OCI-LY1 (cell line): ENCODE measurements around the gene SHISA5.
"Not testable (repeated sequence)": the region's sequence is repeated elsewhere in the genome, so short reads cannot be mapped to it uniquely, and the experiment has no call there.

Experiments used
- H2AFZ ChIP-seq: fragments of 200-600 bp; sonication (generic), shearing (Covaris generic); 2 replicates; pipeline ENCODE4 v1.6.0; 2014; ENCODE audit warnings: antibody characterized with exemption, mild to moderate bottlenecking, low read length
- H3F3A ChIP-seq: fragments of 200-600 bp; sonication (generic), shearing (Covaris generic); 2 replicates; pipeline ENCODE4 v1.6.0; 2014; ENCODE audit warnings: mild to moderate bottlenecking, antibody characterized with exemption, low read length, moderate library complexity; ENCODE audit not compliant: insufficient read depth
- H3K27ac ChIP-seq: fragments of 200-600 bp; sonication (generic); 2 replicates; pipeline ENCODE4 v1.5.1; 2014; ENCODE audit warnings: low read length, mixed run types, mild to moderate bottlenecking, low read depth; ENCODE audit not compliant: poor library complexity, severe bottlenecking
- H3K27me3 ChIP-seq: fragments of 200-600 bp; sonication (generic); 2 replicates; pipeline ENCODE4 v1.6.0; 2014; ENCODE audit warnings: antibody characterized with exemption, mild to moderate bottlenecking, low read length, moderate library complexity; ENCODE audit not compliant: insufficient read depth
- H3K36me3 ChIP-seq: fragments of 200-600 bp; sonication (generic); 2 replicates; pipeline ENCODE4 v1.6.1; 2014; ENCODE audit warnings: mild to moderate bottlenecking, antibody characterized with exemption, low read length, moderate library complexity, mixed read lengths; ENCODE audit not compliant: insufficient read depth
- H3K4me1 ChIP-seq: fragments of 200-600 bp; sonication (generic); 2 replicates; pipeline ENCODE4 v1.5.1; 2014; ENCODE audit warnings: mild to moderate bottlenecking, low read length, moderate library complexity; ENCODE audit not compliant: insufficient read depth, severe bottlenecking
- H3K4me2 ChIP-seq: fragments of 200-600 bp; sonication (generic), shearing (Covaris generic); 2 replicates; pipeline ENCODE4 v1.6.1; 2014; ENCODE audit warnings: low read length
- H3K4me3 ChIP-seq: fragments of 200-600 bp; sonication (generic); 2 replicates; pipeline ENCODE4 v1.5.1; 2014; ENCODE audit warnings: low read length, low read depth, mild to moderate bottlenecking, mixed read lengths; ENCODE audit not compliant: poor library complexity, severe bottlenecking
- H3K79me2 ChIP-seq: fragments of 200-600 bp; shearing (Covaris generic); 2 replicates; pipeline ENCODE4 v1.6.1; 2016; ENCODE audit warnings: mixed run types, low read length, mixed read lengths; ENCODE audit not compliant: insufficient read depth
- H3K9ac ChIP-seq: fragments of 200-600 bp; sonication (generic), shearing (Covaris generic); 2 replicates; pipeline ENCODE4 v1.6.1; 2014; ENCODE audit warnings: mild to moderate bottlenecking, low read length, mixed read lengths
- H3K9me2 ChIP-seq: fragments of 200-600 bp; sonication (generic), shearing (Covaris generic); 2 replicates; pipeline ENCODE4 v1.6.1; 2014; ENCODE audit warnings: low read depth, mild to moderate bottlenecking, low read length, mixed read lengths
- H3K9me3 ChIP-seq: fragments of 200-600 bp; shearing (Covaris generic); 2 replicates; pipeline ENCODE4 v1.6.1; 2014; ENCODE audit warnings: low read length, mixed read lengths
- H4K20me1 ChIP-seq: fragments of 200-600 bp; sonication (generic), shearing (Covaris generic); 2 replicates; pipeline ENCODE4 v1.6.0; 2016; ENCODE audit warnings: mild to moderate bottlenecking, low read length; ENCODE audit not compliant: insufficient read depth
- EZH2 ChIP-seq: fragments of 200-600 bp; sonication (generic), shearing (Covaris generic); IDR thresholded peaks from 2 replicates; pipeline ENCODE4 v1.8.0; 2017; ENCODE audit warnings: borderline replicate concordance, mixed run types, mild to moderate bottlenecking, antibody characterized with exemption, low read length, moderate library complexity, mixed read lengths
- TF ChIP-seq, protein P1 (sequence below): fragments of 200-600 bp; sonication (generic), shearing (Covaris generic); IDR thresholded peaks from 2 replicates; pipeline ENCODE4 v1.5.1; 2017; ENCODE audit warnings: mild to moderate bottlenecking, antibody characterized with exemption, low read length, moderate library complexity, mixed read lengths

The SHISA5 gene

DNA sequence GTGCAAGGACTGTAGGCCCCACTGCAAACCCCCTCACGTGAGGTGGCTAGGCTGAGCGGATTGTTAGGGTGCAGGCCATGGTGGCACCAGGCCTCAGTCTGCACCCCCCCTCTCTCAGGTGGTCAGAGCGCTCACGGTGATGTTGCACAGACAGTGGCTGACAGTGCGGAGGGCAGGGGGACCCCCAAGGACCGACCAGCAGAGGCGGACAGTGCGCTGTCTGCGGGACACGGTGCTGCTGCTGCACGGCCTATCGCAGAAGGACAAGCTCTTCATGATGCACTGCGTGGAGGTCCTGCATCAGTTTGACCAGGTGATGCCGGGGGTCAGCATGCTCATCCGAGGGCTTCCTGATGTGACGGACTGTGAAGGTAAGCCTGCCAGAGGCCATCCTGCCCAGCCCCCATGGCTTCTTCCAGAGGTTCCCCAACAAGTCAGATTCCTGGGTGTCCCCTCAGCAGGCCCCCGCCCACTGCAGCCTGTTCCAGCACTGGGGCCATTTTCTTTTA lies 39.2 kb downstream of the SHISA5 start:
- TF ChIP-seq, protein P1, sequence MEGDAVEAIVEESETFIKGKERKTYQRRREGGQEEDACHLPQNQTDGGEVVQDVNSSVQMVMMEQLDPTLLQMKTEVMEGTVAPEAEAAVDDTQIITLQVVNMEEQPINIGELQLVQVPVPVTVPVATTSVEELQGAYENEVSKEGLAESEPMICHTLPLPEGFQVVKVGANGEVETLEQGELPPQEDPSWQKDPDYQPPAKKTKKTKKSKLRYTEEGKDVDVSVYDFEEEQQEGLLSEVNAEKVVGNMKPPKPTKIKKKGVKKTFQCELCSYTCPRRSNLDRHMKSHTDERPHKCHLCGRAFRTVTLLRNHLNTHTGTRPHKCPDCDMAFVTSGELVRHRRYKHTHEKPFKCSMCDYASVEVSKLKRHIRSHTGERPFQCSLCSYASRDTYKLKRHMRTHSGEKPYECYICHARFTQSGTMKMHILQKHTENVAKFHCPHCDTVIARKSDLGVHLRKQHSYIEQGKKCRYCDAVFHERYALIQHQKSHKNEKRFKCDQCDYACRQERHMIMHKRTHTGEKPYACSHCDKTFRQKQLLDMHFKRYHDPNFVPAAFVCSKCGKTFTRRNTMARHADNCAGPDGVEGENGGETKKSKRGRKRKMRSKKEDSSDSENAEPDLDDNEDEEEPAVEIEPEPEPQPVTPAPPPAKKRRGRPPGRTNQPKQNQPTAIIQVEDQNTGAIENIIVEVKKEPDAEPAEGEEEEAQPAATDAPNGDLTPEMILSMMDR: no peak
- TF ChIP-seq EZH2: no peak
- H3K27me3 ChIP-seq: no peaks in the 10 kb centered on the region
- peaks cover 44% of the 10 kb centered on the region for H3K4me1 ChIP-seq
- H3F3A ChIP-seq: no peaks in the 10 kb centered on the region
- no peak overlapping the region for H3K4me3 ChIP-seq
- no peaks in the 10 kb centered on the region for H3K9me3 ChIP-seq
- H3K27ac ChIP-seq: no peak overlapping the region
- no peak overlapping the region for H3K4me2 ChIP-seq
- H3K36me3 ChIP-seq: peaks cover 46% of the 10 kb centered on the region
- no peaks in the 10 kb centered on the region for H3K9me2 ChIP-seq
- no peaks in the 10 kb centered on the region for H3K79me2 ChIP-seq
- H4K20me1 ChIP-seq: no peaks in the 10 kb centered on the region
- H3K9ac ChIP-seq: no peak overlapping the region
- no peak overlapping the region for H2AFZ ChIP-seq

DNA sequence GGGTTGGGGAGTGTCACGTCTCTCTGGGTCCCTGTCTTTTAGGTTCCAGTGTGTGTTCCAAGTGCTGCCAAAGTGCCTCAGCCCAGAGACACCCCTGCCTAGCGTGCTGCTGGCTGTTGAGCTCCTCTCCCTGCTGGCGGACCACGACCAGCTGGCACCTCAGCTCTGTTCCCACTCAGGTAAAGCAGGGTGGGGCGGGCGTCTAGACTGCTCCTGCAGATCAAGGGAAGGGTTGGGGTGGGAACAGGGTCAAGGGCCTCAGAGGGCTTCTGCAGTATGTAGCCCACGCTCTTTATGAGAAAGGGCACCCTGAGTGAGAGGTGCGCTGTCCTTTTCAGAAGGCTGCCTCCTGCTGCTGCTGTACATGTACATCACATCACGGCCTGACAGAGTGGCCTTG lies 40.3 kb downstream of the SHISA5 start:
- TF ChIP-seq, protein P1: no peak
- TF ChIP-seq EZH2: no peak
- Histone ChIP-seq H3K27me3 (no peaks in the 10 kb centered on the region), H3K9me2 (no peaks in the 10 kb centered on the region), H3K9ac (no peak overlapping the region), H3K79me2 (no peaks in the 10 kb centered on the region), H3K36me3 (peaks cover 47% of the 10 kb centered on the region), H3K4me2 (no peak overlapping the region), H3K4me3 (no peak overlapping the region), H3K9me3 (no peaks in the 10 kb centered on the region), H3K27ac (no peak overlapping the region), H4K20me1 (no peaks in the 10 kb centered on the region), H3F3A (no peaks in the 10 kb centered on the region), H2AFZ (no peak overlapping the region), H3K4me1 (peaks cover 33% of the 10 kb centered on the region)

DNA sequence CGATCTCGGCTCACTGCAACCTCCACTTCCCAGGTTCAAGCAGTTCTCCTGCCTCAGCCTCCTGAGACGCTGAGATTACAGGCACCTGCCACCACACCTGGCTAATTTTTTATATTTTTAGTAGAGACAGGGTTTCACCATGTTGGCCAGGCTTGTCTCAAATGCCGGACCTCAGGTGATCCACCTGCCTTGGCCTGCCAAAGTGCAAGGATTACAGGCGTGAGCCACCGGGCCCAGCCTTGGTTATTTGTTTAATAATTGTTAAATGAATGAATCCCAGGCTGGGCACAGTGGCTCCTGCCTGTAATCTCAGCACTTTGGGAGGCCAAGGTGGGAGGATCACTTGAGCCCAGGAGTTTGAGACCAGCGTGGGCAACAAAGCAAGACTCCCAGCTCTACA lies 42.2 kb downstream of the SHISA5 start:
- H3K4me3 ChIP-seq, H3K9me2 ChIP-seq, H3K79me2 ChIP-seq, H3K4me2 ChIP-seq, H3K9ac ChIP-seq, H3F3A ChIP-seq, H3K27me3 ChIP-seq, H2AFZ ChIP-seq, H3K27ac ChIP-seq, H4K20me1 ChIP-seq, H3K9me3 ChIP-seq: not testable (repeated sequence)
- Histone ChIP-seq H3K4me1 (peaks cover 14% of the 10 kb centered on the region), H3K36me3 (peaks cover 41% of the 10 kb centered on the region)

DNA sequence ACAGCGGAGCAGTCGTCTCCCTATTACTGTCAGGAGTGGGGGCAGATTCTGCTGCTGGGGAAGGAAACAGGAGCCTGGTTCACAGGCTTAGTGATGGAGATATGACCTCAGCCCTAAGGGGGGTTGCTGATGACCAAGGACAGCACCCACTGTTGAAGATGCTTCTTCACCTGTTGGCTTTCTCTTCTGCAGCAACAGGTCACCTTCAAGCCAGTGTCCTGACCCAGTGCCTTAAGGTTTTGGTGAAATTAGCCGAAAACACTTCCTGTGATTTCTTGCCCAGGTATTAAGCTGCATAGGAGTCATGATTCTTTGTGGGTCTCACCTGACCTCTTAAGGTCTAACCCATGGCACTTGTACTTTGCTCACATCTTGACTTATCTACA lies 43.5 kb downstream of the SHISA5 start:
- no peak for TF ChIP-seq EZH2
- TF ChIP-seq, protein P1: no peak
- Histone ChIP-seq H3K9me2 (no peaks in the 10 kb centered on the region), H3K27ac (no peak overlapping the region), H4K20me1 (no peaks in the 10 kb centered on the region), H3K27me3 (no peaks in the 10 kb centered on the region), H3K36me3 (peaks cover 51% of the 10 kb centered on the region), H3K9ac (no peak overlapping the region), H3F3A (no peaks in the 10 kb centered on the region), H3K9me3 (no peaks in the 10 kb centered on the region), H3K4me2 (no peak overlapping the region), H3K4me1 (peaks cover 1% of the 10 kb centered on the region), H3K4me3 (no peak overlapping the region), H3K79me2 (no peaks in the 10 kb centered on the region), H2AFZ (no peak overlapping the region)
